Endodermal cell (in vitro differentiated cells): ENCODE measurements around the gene SPTBN2. TPM values are rescaled to one million over a fixed set of nuclear protein-coding genes. Genes with fewer than 3 reads are reported as not detected.

Source experiments
- DNase-seq: peaks from one replicate; pipeline ENCODE4 v3.0.0-alpha.2; 2017
- H3K27ac ChIP-seq: 2 replicates; pipeline ENCODE4 v1.5.1; 2013; ENCODE audit warnings: mild to moderate bottlenecking, low read depth, low read length, moderate library complexity
- H3K27me3 ChIP-seq: 2 replicates; pipeline ENCODE4 v1.6.1; 2013; ENCODE audit warnings: mild to moderate bottlenecking, low read length, moderate library complexity; ENCODE audit not compliant: insufficient read depth, control insufficient read depth, poor library complexity, severe bottlenecking
- H3K36me3 ChIP-seq: 2 replicates; pipeline ENCODE4 v1.7.0; 2013; ENCODE audit warnings: mild to moderate bottlenecking, low read length, moderate library complexity; ENCODE audit not compliant: control insufficient read depth, insufficient read depth
- H3K4me1 ChIP-seq: one replicate; pipeline ENCODE4 v1.7.0; 2013; ENCODE audit warnings: low read length; ENCODE audit not compliant: control insufficient read depth, insufficient read depth
- H3K4me3 ChIP-seq: 2 replicates; pipeline ENCODE4 v1.5.1; 2013; ENCODE audit warnings: mild to moderate bottlenecking, low read length, moderate library complexity
- H3K9ac ChIP-seq: 2 replicates; pipeline ENCODE4 v1.6.1; 2013; ENCODE audit warnings: mild to moderate bottlenecking, low read length, moderate library complexity; ENCODE audit not compliant: poor library complexity, severe bottlenecking; ENCODE audit errors: extremely low read depth
- H3K9me3 ChIP-seq: 2 replicates; pipeline ENCODE4 v1.6.1; 2013; ENCODE audit warnings: mild to moderate bottlenecking, low read length, moderate library complexity; ENCODE audit not compliant: control insufficient read depth
- H3K27ac Mint-ChIP-seq: 2 replicates; pipeline ENCODE4 v1.8.0; 2020; ENCODE audit warnings: mixed read lengths
- H3K27me3 Mint-ChIP-seq: 2 replicates; pipeline ENCODE4 v1.8.0; 2021; ENCODE audit warnings: mild to moderate bottlenecking, mixed read lengths; ENCODE audit not compliant: insufficient read depth
- H3K36me3 Mint-ChIP-seq: 2 replicates; pipeline ENCODE4 v1.8.0; 2020; ENCODE audit warnings: low read depth, mixed read lengths
- H3K4me1 Mint-ChIP-seq: 2 replicates; pipeline ENCODE4 v1.8.0; 2020; ENCODE audit warnings: mixed read lengths
- H3K4me3 Mint-ChIP-seq: 2 replicates; pipeline ENCODE4 v1.8.0; 2020; ENCODE audit warnings: mild to moderate bottlenecking, moderate library complexity, mixed read lengths
- H3K9me3 Mint-ChIP-seq: 2 replicates; pipeline ENCODE4 v1.8.0; 2020; ENCODE audit warnings: mild to moderate bottlenecking, mixed read lengths
- CTCF ChIP-seq: fragments of 200-600 bp; sonication (generic); conservative IDR thresholded peaks from 2 replicates; pipeline ENCODE4 v1.5.0; 2021; ENCODE audit warnings: antibody characterized with exemption, mild to moderate bottlenecking
- WGBS, 2 experiments: methylation state at CpG; one replicate each; pipeline versions ENCODE4 v1.1.5 to v1.1.7; 2013; ENCODE audit warnings: missing lambda C conversion rate in 2 of 2, mixed read lengths in 1 of 2; ENCODE audit not compliant: insufficient coverage in 1 of 2, insufficient read length in 1 of 2; 5-methylcytosine and 5-hydroxymethylcytosine counted together
- total RNA-seq, 2 donors: library from RNA; stranded (reverse); fragmentation: NEBNext Ultra II Directional in 1 of 2; extraction: Animal tissue kit (Norgen Biotek cat#: 25700) in 1 of 2; gene quantifications; 2 replicates in 1 of 2; 3 replicates in 1 of 2; pipeline ENCODE4 v1.2.1, GENCODE V29; 2021

The SPTBN2 gene
- total RNA-seq, 2 donors from 2014 or later: 36.0 to 46.0 TPM

- 26 to 29% methylated on average over 9 to 25 of the region's 27 CpGs for WGBS, 2 experiments
- no peaks in the 10 kb centered on the region for H3K27me3 Mint-ChIP-seq
Observed at GRCh38 chr11:66676931-66677598, 52.0 kb downstream of the SPTBN2 start.

GRCh38 chr11:66676282-66676919 lies 52.6 kb downstream of the SPTBN2 start:
- Histone ChIP-seq H3K4me3 (peak overlapping the region; percentile 97), H3K36me3 (peaks cover 26% of the 10 kb centered on the region), H3K27ac (no peak overlapping the region), H3K9ac (no peak overlapping the region), H3K9me3 (no peaks in the 10 kb centered on the region), H3K27me3 (no peaks in the 10 kb centered on the region), H3K4me1 (no peaks in the 10 kb centered on the region)
- H3K9me3 Mint-ChIP-seq: no peaks in the 10 kb centered on the region
- H3K27me3 Mint-ChIP-seq: no peaks in the 10 kb centered on the region
- H3K36me3 Mint-ChIP-seq: peaks cover 21% of the 10 kb centered on the region
- WGBS, 2 experiments: 91 to 96% methylated on average over 9 to 16 of the region's 16 CpGs
- H3K4me1 Mint-ChIP-seq: peaks cover 29% of the 10 kb centered on the region
- peak overlapping the region; percentile 88 for H3K4me3 Mint-ChIP-seq
- no peak for DNase-seq
- peak overlapping the region; percentile 50 for H3K27ac Mint-ChIP-seq
- no peak for TF ChIP-seq CTCF

More at GRCh38 chr11:66676931-66677598, 52.0 kb downstream of the SPTBN2 start:
- Mint-ChIP-seq H3K4me3 (peak overlapping the region; percentile 88), H3K27ac (peak overlapping the region; percentile 99), H3K36me3 (peaks cover 21% of the 10 kb centered on the region), H3K9me3 (no peaks in the 10 kb centered on the region), H3K4me1 (peaks cover 29% of the 10 kb centered on the region)
- Histone ChIP-seq H3K27me3 (no peaks in the 10 kb centered on the region), H3K4me1 (no peaks in the 10 kb centered on the region), H3K9ac (peak overlapping the region; percentile 77), H3K4me3 (peak overlapping the region; percentile 97), H3K36me3 (peaks cover 26% of the 10 kb centered on the region), H3K27ac (peak overlapping the region; percentile 99), H3K9me3 (no peaks in the 10 kb centered on the region)
- TF ChIP-seq CTCF: no peak
- no peak for DNase-seq

GRCh38 chr11:66674964-66675602 lies 53.9 kb downstream of the SPTBN2 start:
- 95 to 100% methylated on average over 1 of the region's 2 CpGs for WGBS, 2 experiments
- peaks cover 24% of the 10 kb centered on the region for H3K36me3 Mint-ChIP-seq
- no peak overlapping the region for H3K27ac Mint-ChIP-seq
- H3K4me1 Mint-ChIP-seq: peaks cover 35% of the 10 kb centered on the region
- H3K27ac ChIP-seq: no peak overlapping the region
- H3K9me3 ChIP-seq: no peaks in the 10 kb centered on the region
- H3K4me1 ChIP-seq: no peaks in the 10 kb centered on the region
- DNase-seq: no peak
- peak overlapping the region; percentile 97 for H3K4me3 ChIP-seq
- no peaks in the 10 kb centered on the region for H3K27me3 Mint-ChIP-seq
- H3K36me3 ChIP-seq: peaks cover 31% of the 10 kb centered on the region
- H3K9ac ChIP-seq: no peak overlapping the region
- TF ChIP-seq CTCF: no peak
- H3K4me3 Mint-ChIP-seq: no peak overlapping the region
- H3K27me3 ChIP-seq: no peaks in the 10 kb centered on the region
- no peaks in the 10 kb centered on the region for H3K9me3 Mint-ChIP-seq
